Lower leg skin (tissue), 3 donors: ENCODE measurements around the gene RMND1.

Source experiments
- POLR2A ChIP-seq, 2 donors: fragments of 450-650 bp; IDR thresholded peaks; one replicate each; pipeline ENCODE4 v1.6.1; 2016 to 2017; ENCODE audit warnings: antibody characterized with exemption in 2 of 2, mild to moderate bottlenecking in 1 of 2, moderate library complexity in 1 of 2
- TF ChIP-seq, protein P1 (sequence below), 3 donors: fragments of 450-650 bp; IDR thresholded peaks; one replicate each; pipeline ENCODE4 v1.5.1; 2016; ENCODE audit warnings: antibody characterized with exemption in 3 of 3, mild to moderate bottlenecking in 3 of 3, moderate library complexity in 2 of 3

DNA sequence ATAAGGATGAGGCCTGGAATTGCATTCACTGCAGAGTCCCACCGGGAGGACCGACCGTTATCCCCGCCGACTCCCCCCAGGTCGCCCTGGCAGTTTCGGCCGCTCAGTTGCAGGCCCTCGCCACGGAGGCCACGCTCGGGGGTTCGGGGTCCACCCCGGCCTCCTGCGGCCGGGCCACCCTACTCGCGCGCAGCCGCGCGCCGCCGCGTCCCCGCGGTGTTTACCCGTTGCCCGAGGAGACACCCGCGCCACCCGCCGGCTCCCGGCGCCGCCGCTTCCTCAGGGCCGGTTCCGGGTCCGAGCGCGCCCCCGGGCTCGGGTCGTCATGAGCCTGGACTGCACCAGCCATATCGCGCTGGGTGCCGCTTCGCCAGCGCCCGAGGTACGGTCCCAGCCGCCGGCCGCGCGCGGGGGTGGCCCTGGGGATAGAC lies 41.9 kb upstream of the RMND1 start, which contains the start of gene CCDC170:
- TF ChIP-seq, protein P1, sequence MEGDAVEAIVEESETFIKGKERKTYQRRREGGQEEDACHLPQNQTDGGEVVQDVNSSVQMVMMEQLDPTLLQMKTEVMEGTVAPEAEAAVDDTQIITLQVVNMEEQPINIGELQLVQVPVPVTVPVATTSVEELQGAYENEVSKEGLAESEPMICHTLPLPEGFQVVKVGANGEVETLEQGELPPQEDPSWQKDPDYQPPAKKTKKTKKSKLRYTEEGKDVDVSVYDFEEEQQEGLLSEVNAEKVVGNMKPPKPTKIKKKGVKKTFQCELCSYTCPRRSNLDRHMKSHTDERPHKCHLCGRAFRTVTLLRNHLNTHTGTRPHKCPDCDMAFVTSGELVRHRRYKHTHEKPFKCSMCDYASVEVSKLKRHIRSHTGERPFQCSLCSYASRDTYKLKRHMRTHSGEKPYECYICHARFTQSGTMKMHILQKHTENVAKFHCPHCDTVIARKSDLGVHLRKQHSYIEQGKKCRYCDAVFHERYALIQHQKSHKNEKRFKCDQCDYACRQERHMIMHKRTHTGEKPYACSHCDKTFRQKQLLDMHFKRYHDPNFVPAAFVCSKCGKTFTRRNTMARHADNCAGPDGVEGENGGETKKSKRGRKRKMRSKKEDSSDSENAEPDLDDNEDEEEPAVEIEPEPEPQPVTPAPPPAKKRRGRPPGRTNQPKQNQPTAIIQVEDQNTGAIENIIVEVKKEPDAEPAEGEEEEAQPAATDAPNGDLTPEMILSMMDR (IDR thresholded peaks at IDR 0.05) = no peak
- no peak for TF ChIP-seq POLR2A (IDR thresholded peaks at IDR 0.05)
